RCC 7860 (cell line): ENCODE data around the gene TENM4.

ENCODE experiments used
- DNase-seq: peaks from one replicate; pipeline ENCODE4 v3.0.0-alpha.2; 2015; ENCODE audit warnings: low spot score
- FAIRE-seq: peaks from 2 replicates; lab custom pipeline; 2012; peaks lifted over from hg19 to GRCh38; lab: Jason Lieb, UNC

The TENM4 gene

GRCh38 chr11:78808923-78809322, 631.9 kb downstream of the TENM4 start:
- DNase-seq (no peak), FAIRE-seq (no peak)

GRCh38 chr11:78807351-78807750, 633.5 kb downstream of the TENM4 start:
- no peak for DNase-seq
- no peak for FAIRE-seq

- peak; percentile 23 for DNase-seq
Observed at GRCh38 chr11:78806214-78807004, 634.4 kb downstream of the TENM4 start.

GRCh38 chr11:78804991-78805390, 635.8 kb downstream of the TENM4 start:
- no peak for FAIRE-seq
- DNase-seq = no peak

More at GRCh38 chr11:78806214-78807004, 634.4 kb downstream of the TENM4 start:
- FAIRE-seq = no peak

- no peak for FAIRE-seq
Observed at GRCh38 chr11:78803995-78804394, 636.8 kb downstream of the TENM4 start.

GRCh38 chr11:78802058-78802761, 638.6 kb downstream of the TENM4 start:
- FAIRE-seq = no peak
- no peak for DNase-seq

More at GRCh38 chr11:78803995-78804394, 636.8 kb downstream of the TENM4 start:
- no peak for DNase-seq

GRCh38 chr11:78801161-78801884, 639.5 kb downstream of the TENM4 start:
- DNase-seq = peak; percentile 78
- FAIRE-seq = peak; percentile 56

- DNase-seq (no peak), FAIRE-seq (no peak)
Observed at GRCh38 chr11:78800756-78801155, 640.1 kb downstream of the TENM4 start.

GRCh38 chr11:78800096-78800690, 640.6 kb downstream of the TENM4 start:
- DNase-seq (no peak), FAIRE-seq (no peak)

GRCh38 chr11:78798663-78799062, 642.2 kb downstream of the TENM4 start:
- peak; percentile 20 for DNase-seq
- no peak for FAIRE-seq

- no peak for FAIRE-seq
- DNase-seq = no peak
Observed at GRCh38 chr11:78797559-78797958, 643.3 kb downstream of the TENM4 start.

- DNase-seq (peak; percentile 68), FAIRE-seq (peak; percentile 94)
Observed at GRCh38 chr11:78796956-78797355, 643.9 kb downstream of the TENM4 start.

GRCh38 chr11:78795621-78796261, 645.1 kb downstream of the TENM4 start:
- DNase-seq (peak; percentile 60), FAIRE-seq (peak; percentile 96)

- DNase-seq (no peak), FAIRE-seq (no peak)
Observed at GRCh38 chr11:78791964-78792363, 648.9 kb downstream of the TENM4 start.

GRCh38 chr11:78791254-78791653, 649.6 kb downstream of the TENM4 start:
- FAIRE-seq = no peak
- no peak for DNase-seq

GRCh38 chr11:78790784-78791183, 650.0 kb downstream of the TENM4 start:
- FAIRE-seq = no peak

GRCh38 chr11:78789375-78789774, 651.5 kb downstream of the TENM4 start:
- FAIRE-seq (no peak), DNase-seq (no peak)

More at GRCh38 chr11:78790784-78791183, 650.0 kb downstream of the TENM4 start:
- DNase-seq = no peak

GRCh38 chr11:78788533-78788932, 652.3 kb downstream of the TENM4 start:
- DNase-seq (no peak), FAIRE-seq (no peak)

- FAIRE-seq = no peak
Observed at GRCh38 chr11:78787696-78788095, 653.1 kb downstream of the TENM4 start.

GRCh38 chr11:78786746-78787145, 654.1 kb downstream of the TENM4 start:
- FAIRE-seq (no peak), DNase-seq (no peak)

More at GRCh38 chr11:78787696-78788095, 653.1 kb downstream of the TENM4 start:
- no peak for DNase-seq
